ENCODE measurements around the gene MYL11.

The MYL11 gene

DNA sequence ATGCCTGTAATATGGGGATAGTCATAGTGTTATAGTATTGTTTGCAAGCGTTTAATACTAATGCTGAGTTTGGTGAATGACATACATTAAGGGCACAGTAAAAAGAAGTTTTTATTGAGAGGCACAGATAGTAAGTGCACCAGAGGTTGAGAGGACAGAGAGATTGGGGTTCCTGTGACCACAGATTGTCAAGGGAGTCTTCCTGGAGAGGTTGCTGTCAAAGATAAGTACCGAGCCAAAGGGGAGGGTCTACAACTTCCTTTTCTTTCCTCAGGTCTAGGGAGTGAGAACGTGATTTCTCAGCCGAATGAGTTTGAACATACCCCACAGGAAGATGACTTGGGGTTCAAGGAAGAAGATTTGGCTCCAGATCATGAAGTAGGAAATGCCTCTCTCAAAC is 22.5 kb downstream of the MYL11 start:
- no peak for DNase-seq (ENCODE audit: low read depth in 2 of 2)
- TF ChIP-seq, protein P1, sequence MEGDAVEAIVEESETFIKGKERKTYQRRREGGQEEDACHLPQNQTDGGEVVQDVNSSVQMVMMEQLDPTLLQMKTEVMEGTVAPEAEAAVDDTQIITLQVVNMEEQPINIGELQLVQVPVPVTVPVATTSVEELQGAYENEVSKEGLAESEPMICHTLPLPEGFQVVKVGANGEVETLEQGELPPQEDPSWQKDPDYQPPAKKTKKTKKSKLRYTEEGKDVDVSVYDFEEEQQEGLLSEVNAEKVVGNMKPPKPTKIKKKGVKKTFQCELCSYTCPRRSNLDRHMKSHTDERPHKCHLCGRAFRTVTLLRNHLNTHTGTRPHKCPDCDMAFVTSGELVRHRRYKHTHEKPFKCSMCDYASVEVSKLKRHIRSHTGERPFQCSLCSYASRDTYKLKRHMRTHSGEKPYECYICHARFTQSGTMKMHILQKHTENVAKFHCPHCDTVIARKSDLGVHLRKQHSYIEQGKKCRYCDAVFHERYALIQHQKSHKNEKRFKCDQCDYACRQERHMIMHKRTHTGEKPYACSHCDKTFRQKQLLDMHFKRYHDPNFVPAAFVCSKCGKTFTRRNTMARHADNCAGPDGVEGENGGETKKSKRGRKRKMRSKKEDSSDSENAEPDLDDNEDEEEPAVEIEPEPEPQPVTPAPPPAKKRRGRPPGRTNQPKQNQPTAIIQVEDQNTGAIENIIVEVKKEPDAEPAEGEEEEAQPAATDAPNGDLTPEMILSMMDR (IDR thresholded peaks at IDR 0.05; ENCODE audit: low read depth, low read length), result no peak
- H3K4me3 ChIP-seq (replicated peaks in 1 of 2; ENCODE audit: low read depth in 2 of 2, low read length in 2 of 2), result no peak overlapping the region

DNA sequence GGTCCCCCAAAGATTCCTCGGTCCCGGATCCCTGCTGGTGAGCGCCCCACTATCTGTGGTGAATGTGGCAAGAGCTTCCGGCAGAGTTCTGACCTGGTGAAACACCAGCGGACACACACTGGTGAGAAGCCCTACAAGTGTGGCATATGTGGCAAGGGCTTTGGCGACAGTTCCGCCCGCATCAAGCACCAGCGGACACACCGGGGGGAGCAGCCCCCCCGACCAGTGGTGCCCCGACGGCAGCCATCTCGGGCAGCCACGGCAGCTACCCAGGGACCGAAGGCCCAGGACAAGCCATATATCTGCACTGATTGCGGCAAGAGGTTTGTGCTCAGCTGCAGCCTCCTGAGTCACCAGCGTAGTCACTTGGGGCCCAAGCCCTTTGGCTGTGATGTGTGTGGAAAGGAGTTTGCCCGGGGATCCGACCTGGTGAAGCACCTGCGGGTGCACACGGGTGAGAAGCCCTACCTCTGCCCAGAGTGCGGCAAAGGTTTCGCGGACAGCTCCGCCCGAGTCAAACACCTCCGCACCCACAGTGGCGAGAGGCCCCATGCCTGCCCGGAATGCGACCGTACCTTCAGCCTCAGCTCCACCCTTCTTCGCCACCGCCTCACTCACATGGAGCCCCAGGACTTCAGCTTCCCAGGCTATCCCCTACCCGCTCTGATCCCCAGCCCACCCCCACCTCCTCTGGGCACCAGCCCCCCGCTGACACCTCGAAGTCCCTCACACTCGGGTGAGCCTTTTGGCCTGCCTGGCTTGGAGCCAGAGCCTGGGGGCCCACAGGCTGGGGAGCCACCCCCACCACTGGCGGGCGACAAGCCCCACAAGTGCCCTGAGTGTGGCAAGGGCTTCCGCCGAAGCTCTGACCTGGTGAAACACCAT is 23.4 kb downstream of the MYL11 start:
- no peak for DNase-seq (ENCODE audit: low read depth in 2 of 2)
- TF ChIP-seq, protein P1 (IDR thresholded peaks at IDR 0.05; ENCODE audit: low read depth, low read length), result no peak

DNA sequence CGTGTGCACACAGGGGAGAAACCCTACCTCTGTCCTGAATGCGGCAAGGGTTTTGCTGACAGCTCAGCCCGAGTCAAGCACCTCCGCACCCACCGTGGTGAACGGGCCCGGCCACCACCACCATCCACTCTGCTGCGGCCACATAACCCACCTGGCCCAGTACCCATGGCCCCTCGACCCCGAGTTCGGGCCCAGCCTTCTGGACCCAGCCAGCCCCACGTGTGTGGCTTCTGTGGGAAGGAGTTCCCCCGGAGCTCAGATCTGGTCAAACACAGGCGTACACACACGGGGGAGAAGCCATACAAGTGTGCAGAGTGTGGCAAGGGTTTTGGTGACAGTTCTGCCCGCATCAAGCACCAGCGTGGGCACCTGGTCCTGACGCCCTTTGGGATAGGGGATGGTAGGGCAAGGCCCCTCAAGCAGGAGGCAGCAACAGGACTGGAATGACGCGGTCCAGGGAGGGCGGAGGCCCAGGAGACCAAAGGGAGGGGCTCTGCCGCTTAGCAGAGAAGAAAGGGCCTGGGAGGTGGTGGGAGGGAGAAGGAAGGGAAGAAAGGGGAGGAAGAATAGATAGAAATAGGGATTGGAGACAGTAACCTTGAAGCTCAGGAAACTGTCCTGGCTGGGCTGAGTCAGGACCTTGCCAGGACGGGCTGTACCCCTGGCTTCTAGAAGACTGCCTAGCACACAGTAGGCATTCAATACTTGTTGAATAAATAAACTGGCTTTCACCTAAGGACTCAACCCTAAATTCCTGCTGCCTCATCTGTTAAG is 24.2 kb downstream of the MYL11 start:
- DNase-seq (ENCODE audit: low read depth in 2 of 2), result no peak
- TF ChIP-seq, protein P1 (IDR thresholded peaks at IDR 0.05; ENCODE audit: low read depth, low read length), result no peak
- H3K4me3 ChIP-seq (replicated peaks in 1 of 2; ENCODE audit: low read depth in 2 of 2, low read length in 2 of 2), result no peak overlapping the region

More for the DNA sequence above, 23.4 kb downstream of the MYL11 start:
- no peak overlapping the region for H3K4me3 ChIP-seq (replicated peaks in 1 of 2; ENCODE audit: low read depth in 2 of 2, low read length in 2 of 2)

DNA sequence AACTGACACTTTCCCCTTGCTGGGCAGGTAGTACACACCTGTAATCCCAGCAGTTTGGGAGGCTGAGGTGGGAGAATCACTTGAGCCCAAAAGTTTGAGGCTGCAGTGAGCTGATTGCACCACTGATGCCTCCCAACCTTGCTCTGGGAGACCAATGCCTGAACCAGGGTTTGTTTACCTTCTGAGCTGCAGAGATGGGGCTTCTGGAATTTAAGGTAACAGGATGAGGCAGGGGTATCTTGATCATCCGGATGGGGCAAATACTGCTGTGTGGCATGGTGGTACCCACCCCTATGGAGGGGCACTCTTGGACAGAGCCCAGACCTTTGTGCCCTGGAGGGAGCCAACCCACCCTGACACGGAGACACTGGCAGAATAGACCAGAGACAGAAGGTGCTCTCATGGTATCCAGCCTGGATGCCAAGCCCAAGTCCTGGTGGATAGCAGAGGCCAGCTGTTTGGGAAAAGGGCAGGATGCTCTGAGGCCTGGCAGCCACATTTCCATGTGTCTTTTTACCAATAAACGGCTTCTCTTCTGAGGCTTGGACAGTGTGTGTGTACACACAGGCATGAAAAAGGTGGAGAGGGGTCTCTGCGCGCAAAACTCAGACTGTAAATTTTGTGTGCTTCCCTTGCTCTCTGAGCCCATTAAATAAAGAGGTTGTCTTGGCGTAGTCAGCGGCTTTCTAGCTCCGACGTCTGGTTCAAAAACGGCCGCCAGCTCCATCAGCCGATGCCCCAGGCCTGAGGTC is 25.0 kb downstream of the MYL11 start:
- TF ChIP-seq, protein P1 (IDR thresholded peaks at IDR 0.05; ENCODE audit: low read depth, low read length), result no peak
- no peak for DNase-seq (ENCODE audit: low read depth in 2 of 2)
- H3K4me3 ChIP-seq (replicated peaks in 1 of 2; ENCODE audit: low read depth in 2 of 2, low read length in 2 of 2), result peak overlapping the region; percentile 58 to 65

DNA sequence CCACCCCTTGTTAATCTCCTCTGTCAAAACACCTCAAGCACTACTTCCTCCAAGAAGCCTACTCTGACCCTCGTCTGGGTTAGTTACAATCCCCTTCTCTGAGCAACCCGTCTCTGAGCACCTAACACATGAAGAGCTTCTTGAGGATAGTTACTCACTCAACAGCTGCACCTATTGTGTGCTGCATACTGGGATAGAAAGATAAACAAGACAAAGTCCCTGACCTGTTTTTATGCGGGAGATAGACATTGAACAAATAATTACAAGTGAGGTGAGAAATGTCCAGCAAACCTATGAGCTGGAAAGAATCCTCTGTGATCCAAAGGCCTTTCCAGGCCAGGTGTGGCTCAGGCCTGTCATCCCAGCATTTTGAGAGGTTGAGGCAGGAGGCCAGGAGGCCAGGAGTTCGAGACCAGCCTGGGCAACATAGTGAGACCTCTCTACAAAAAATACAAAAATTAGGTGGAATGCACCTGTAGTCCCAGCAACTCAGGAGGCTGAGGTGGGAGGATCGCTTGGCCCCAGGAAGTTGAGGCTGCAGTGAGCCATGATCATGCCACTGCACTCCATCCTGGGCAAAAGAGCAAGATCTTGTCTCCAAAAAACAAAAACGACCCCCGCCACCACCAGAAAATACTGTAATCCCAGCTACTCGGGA is 27.3 kb downstream of the MYL11 start:
- H3K4me3 ChIP-seq (replicated peaks in 1 of 2; ENCODE audit: low read depth in 2 of 2, low read length in 2 of 2), result no peak overlapping the region
- DNase-seq (ENCODE audit: low read depth in 2 of 2), result no peak
- TF ChIP-seq, protein P1 (IDR thresholded peaks at IDR 0.05; ENCODE audit: low read depth, low read length), result no peak

DNA sequence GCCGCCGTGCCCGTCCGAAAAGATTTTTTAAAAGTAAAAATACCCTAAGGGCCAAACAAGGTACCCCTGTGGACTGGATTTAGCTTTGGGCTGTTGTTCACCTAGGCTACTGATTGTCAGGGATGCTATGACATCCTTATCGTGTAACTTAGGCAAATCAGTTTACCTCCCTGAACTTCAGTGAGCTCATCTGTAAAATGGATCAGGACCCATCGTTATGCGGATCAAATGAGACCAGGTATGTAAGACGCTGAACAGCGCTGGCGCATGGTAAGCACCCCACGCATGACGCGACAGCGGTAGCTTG is 32.1 kb downstream of the MYL11 start:
- TF ChIP-seq, protein P1 (IDR thresholded peaks at IDR 0.05; ENCODE audit: low read depth, low read length), result no peak
- peak overlapping the region; percentile 72 to 80 for H3K4me3 ChIP-seq (replicated peaks in 1 of 2; ENCODE audit: low read depth in 2 of 2, low read length in 2 of 2)
- DNase-seq (ENCODE audit: low read depth in 2 of 2), result no peak

Data from cardiac fibroblast (primary cell).